Common myeloid progenitor, CD34-positive (primary cell): ENCODE measurements around the gene PLCD3.

Source experiments
- CTCF ChIA-PET: fragments of 350-600 bp; sonication (Branson Sonifier 250); formaldehyde crosslinking; loops from one replicate; lab custom pipeline; 2021; ENCODE audit warnings: antibody characterized with exemption; lab: Charles Lee
- POLR2A ChIA-PET: fragments of 350-600 bp; sonication (Branson Sonifier 250); formaldehyde crosslinking; loops from one replicate; lab custom pipeline; 2021; ENCODE audit warnings: antibody characterized with exemption; lab: Charles Lee
- DNase-seq, 3 donors: peaks; one replicate each; pipeline versions ENCODE4 v3.0.0 to v3.0.0-alpha.2; 2013
- H3K27ac ChIP-seq, 2 experiments: 1 replicate in 1 of 2; 2 replicates in 1 of 2; pipeline ENCODE4 v1.7.0; 2013; ENCODE audit warnings: inconsistent platforms in 2 of 2, low read length in 2 of 2, mild to moderate bottlenecking in 2 of 2, low read depth in 1 of 2, moderate library complexity in 1 of 2; ENCODE audit not compliant: severe bottlenecking in 2 of 2, insufficient read depth in 1 of 2, poor library complexity in 1 of 2
- H3K27me3 ChIP-seq, 5 experiments: replicated peaks in 2 of 5; 1 replicate in 3 of 5; 2 replicates in 2 of 5; pipeline versions ENCODE4 v1.6.1 to v1.7.0; 2013; ENCODE audit warnings: low read length in 4 of 5, mild to moderate bottlenecking in 2 of 5, moderate library complexity in 2 of 5, inconsistent platforms in 1 of 5; ENCODE audit not compliant: insufficient read depth in 5 of 5, control insufficient read depth in 4 of 5
- H3K36me3 ChIP-seq, 4 experiments: 1 replicate in 2 of 4; 2 replicates in 2 of 4; pipeline versions ENCODE4 v1.6.1 to v1.7.0; 2013; ENCODE audit warnings: low read length in 3 of 4, control low read depth in 1 of 4, mild to moderate bottlenecking in 1 of 4; ENCODE audit not compliant: control insufficient read depth in 4 of 4, insufficient read depth in 4 of 4
- H3K4me1 ChIP-seq, 4 experiments: 1 replicate in 3 of 4; 2 replicates in 1 of 4; pipeline versions ENCODE4 v1.6.1 to v1.7.1; 2013; ENCODE audit warnings: low read length in 3 of 4, mild to moderate bottlenecking in 3 of 4, control low read depth in 1 of 4, inconsistent platforms in 1 of 4, moderate library complexity in 1 of 4; ENCODE audit not compliant: control insufficient read depth in 4 of 4, insufficient read depth in 4 of 4; ENCODE audit errors: control extremely low read depth in 1 of 4
- H3K4me3 ChIP-seq, 7 experiments: 1 replicate in 4 of 7; 2 replicates in 3 of 7; pipeline versions ENCODE4 v1.5.1 to v1.7.0; 2013; ENCODE audit warnings: mild to moderate bottlenecking in 7 of 7, low read length in 6 of 7, moderate library complexity in 6 of 7, inconsistent platforms in 2 of 7, low read depth in 2 of 7, control low read depth in 1 of 7; ENCODE audit not compliant: insufficient read depth in 4 of 7, control insufficient read depth in 1 of 7; ENCODE audit errors: extremely low read depth in 1 of 7
- H3K9me3 ChIP-seq, 5 experiments: 1 replicate in 4 of 5; 2 replicates in 1 of 5; pipeline versions ENCODE4 v1.6.1 to v1.7.1; 2013; ENCODE audit warnings: low read length in 4 of 5, mild to moderate bottlenecking in 2 of 5, inconsistent platforms in 1 of 5, low read depth in 1 of 5, moderate library complexity in 1 of 5; ENCODE audit not compliant: control insufficient read depth in 4 of 5, insufficient read depth in 2 of 5; ENCODE audit errors: control extremely low read depth in 1 of 5
- WGBS: methylation state at CpG from one replicate; pipeline ENCODE4 v1.1.5; 2013; ENCODE audit not compliant: insufficient coverage; 5-methylcytosine and 5-hydroxymethylcytosine counted together

Gene PLCD3

GRCh38 chr17:45104497-45104896 lies 27.8 kb downstream of the PLCD3 start:
- WGBS, result 100% methylated on average over 4 of the region's 6 CpGs
- Histone ChIP-seq H3K27me3 (no peaks in the 10 kb centered on the region), H3K4me3 (no peak overlapping the region), H3K36me3 (peaks cover 20 to 85% (median 76%) of the 10 kb centered on the region in 4 experiments), H3K4me1 (no peaks in the 10 kb centered on the region), H3K27ac (no peak overlapping the region), H3K9me3 (no peaks in the 10 kb centered on the region)
- POLR2A ChIA-PET, result no interaction called here
- no peak for DNase-seq
- CTCF ChIA-PET, result interaction anchor here (0.7 to 1.9 kb wide), 7 partner anchors 8 to 184 kb away, joined by 3 to 8 read pairs (median 3); partner anchors contain the start of gene PLCD3

GRCh38 chr17:45104029-45104428 lies 28.3 kb downstream of the PLCD3 start:
- H3K36me3 ChIP-seq, result peaks cover 19 to 85% (median 75%) of the 10 kb centered on the region in 4 experiments
- POLR2A ChIA-PET, result no interaction called here
- no peak overlapping the region for H3K4me3 ChIP-seq
- H3K27ac ChIP-seq, result no peak overlapping the region
- H3K27me3 ChIP-seq, result no peaks in the 10 kb centered on the region
- no peak for DNase-seq
- CTCF ChIA-PET, result interaction anchor here (0.7 to 1.9 kb wide), 6 partner anchors 8 to 184 kb away, joined by 3 to 5 read pairs (median 3); partner anchors contain the start of gene PLCD3
- no peaks in the 10 kb centered on the region for H3K9me3 ChIP-seq
- no peaks in the 10 kb centered on the region for H3K4me1 ChIP-seq
- 98% methylated on average over 8 of the region's 8 CpGs for whole genome bisulfite sequencing

- ChIA-PET CTCF (interaction anchor here (1.0 to 1.9 kb wide), 5 partner anchors 16 to 183 kb away, joined by 3 to 6 read pairs (median 3); partner anchors contain the start of gene PLCD3), POLR2A (no interaction called here)
- H3K4me3 ChIP-seq, result no peak overlapping the region
- no peaks in the 10 kb centered on the region for H3K9me3 ChIP-seq
- H3K4me1 ChIP-seq, result no peaks in the 10 kb centered on the region
- WGBS, result 91% methylated on average over 7 of the region's 9 CpGs
- H3K27ac ChIP-seq, result no peak overlapping the region
- H3K27me3 ChIP-seq, result no peaks in the 10 kb centered on the region
- H3K36me3 ChIP-seq, result peaks cover 20 to 84% (median 73%) of the 10 kb centered on the region in 4 experiments
- DNase-seq, result no peak
Measured at GRCh38 chr17:45103269-45103795, 29.0 kb downstream of the PLCD3 start.

- H3K27ac ChIP-seq, result no peak overlapping the region
- H3K4me1 ChIP-seq, result no peaks in the 10 kb centered on the region
- H3K27me3 ChIP-seq, result no peaks in the 10 kb centered on the region
- H3K36me3 ChIP-seq, result peaks cover 23 to 84% (median 72%) of the 10 kb centered on the region in 4 experiments
- ChIA-PET POLR2A (no interaction called here), CTCF (interaction anchor here (1.0 to 1.6 kb wide), 3 partner anchors 16 to 28 kb away, joined by 3 to 6 read pairs (median 3); no protein-coding TSS in a partner anchor)
- no peak overlapping the region for H3K4me3 ChIP-seq
- H3K9me3 ChIP-seq, result no peaks in the 10 kb centered on the region
- 99% methylated on average over 9 of the region's 9 CpGs for WGBS
- no peak for DNase-seq
Measured at GRCh38 chr17:45102856-45103255, 29.5 kb downstream of the PLCD3 start.

- H3K36me3 ChIP-seq, result peaks cover 26 to 84% (median 73%) of the 10 kb centered on the region in 4 experiments
- ChIA-PET CTCF (interaction anchor here (0.7 to 1.2 kb wide), 3 partner anchors 12 to 28 kb away, joined by 3 to 6 read pairs (median 3); no protein-coding TSS in a partner anchor), POLR2A (no interaction called here)
- 97% methylated on average over 9 of the region's 12 CpGs for WGBS
- no peaks in the 10 kb centered on the region for H3K27me3 ChIP-seq
- H3K9me3 ChIP-seq, result no peaks in the 10 kb centered on the region
- H3K27ac ChIP-seq, result no peak overlapping the region
- DNase-seq, result no peak
- H3K4me3 ChIP-seq, result no peak overlapping the region
- H3K4me1 ChIP-seq, result no peaks in the 10 kb centered on the region
Measured at GRCh38 chr17:45101883-45102811, 30.2 kb downstream of the PLCD3 start.

- ChIA-PET POLR2A (no interaction called here), CTCF (interaction anchor here (0.7 to 2.8 kb wide), 3 partner anchors 11 to 28 kb away, joined by 3 to 16 read pairs (median 3); no protein-coding TSS in a partner anchor)
- H3K9me3 ChIP-seq, result no peaks in the 10 kb centered on the region
- H3K36me3 ChIP-seq, result peaks cover 29 to 84% (median 75%) of the 10 kb centered on the region in 4 experiments
- H3K4me1 ChIP-seq, result no peaks in the 10 kb centered on the region
- H3K27ac ChIP-seq, result no peak overlapping the region
- no peak overlapping the region for H3K4me3 ChIP-seq
- no peaks in the 10 kb centered on the region for H3K27me3 ChIP-seq
- 100% methylated on average over 8 of the region's 9 CpGs for WGBS
- no peak for DNase-seq
Measured at GRCh38 chr17:45101546-45101882, 30.8 kb downstream of the PLCD3 start.
